Right atrium auricular region (tissue), 2 donors: ENCODE results near the gene PCDHGC5. TPM values are rescaled to one million over a fixed set of nuclear protein-coding genes. Genes with fewer than 3 reads are reported as not detected.

Experiments used
- DNase-seq: peaks from one replicate; pipeline ENCODE4 v3.0.0-alpha.2; 2019; ENCODE audit warnings: low spot score
- H3K27ac ChIP-seq, 2 donors: fragments of 200-600 bp; sonication (generic); 1 replicate in 1 of 2; 2 replicates in 1 of 2; pipeline ENCODE4 v1.5.1; 2016 to 2019
- H3K27me3 ChIP-seq, 2 donors: fragments of 200-600 bp; sonication (generic); one replicate each; pipeline versions ENCODE4 v1.5.1 to v1.6.0; 2017 to 2019
- H3K36me3 ChIP-seq: fragments of 200-600 bp; sonication (generic); one replicate; pipeline ENCODE4 v1.5.1; 2016
- H3K4me1 ChIP-seq, 2 donors: fragments of 200-600 bp; sonication (generic); one replicate each; pipeline versions ENCODE4 v1.5.1 to v1.6.0; 2017 to 2019
- H3K4me3 ChIP-seq, 2 donors: fragments of 200-600 bp; sonication (generic); 1 replicate in 1 of 2; 2 replicates in 1 of 2; pipeline ENCODE4 v1.5.1; 2017 to 2019; ENCODE audit warnings: mild to moderate bottlenecking in 1 of 2, moderate library complexity in 1 of 2
- H3K9me3 ChIP-seq, 2 donors: fragments of 200-600 bp; sonication (generic); one replicate each; pipeline ENCODE4 v1.5.1; 2019
- CTCF ChIP-seq, 2 donors: fragments of 200-600 bp; sonication (generic); IDR thresholded peaks; one replicate each; pipeline ENCODE4 v1.5.1; 2019; ENCODE audit warnings: antibody characterized with exemption in 2 of 2
- total RNA-seq, 2 donors: library from RNA; depleted of rRNA; stranded (reverse); fragments of >200 nt; gene quantifications; one replicate each; pipeline ENCODE4 v1.1.0, GENCODE V29; 2016

PCDHGC5 gene
- total RNA-seq, 2 donors from 2014 or later, result 1.4 to 1.7 TPM

- H3K36me3 ChIP-seq, result no peaks in the 10 kb centered on the region
- no peaks in the 10 kb centered on the region for H3K27me3 ChIP-seq
- H3K27ac ChIP-seq, result peak within 1 kb of the TSS; percentile 87 to 88
- peak in 1 of 2 donors; percentile 64 for TF ChIP-seq CTCF (IDR thresholded peaks at IDR 0.05)
- no peaks in the 10 kb centered on the region for H3K9me3 ChIP-seq
- peaks cover 0 to 29% of the 10 kb centered on the region in 2 donors for H3K4me1 ChIP-seq
- peak; percentile 97 for DNase-seq
- H3K4me3 ChIP-seq, result peak within 1 kb of the TSS; percentile 60 to 65
Measured at GRCh38 chr5:141475625-141476131, 13.2 kb upstream of the PCDHGC5 start, which contains the start of gene PCDHGC3. PCDHGC3 (plus strand) TSS chr5:141475966; CDS start chr5:141476117, 151 bp downstream.

GRCh38 chr5:141476132-141476911 is 12.6 kb upstream of the PCDHGC5 start:
- H3K4me1 ChIP-seq, result peaks cover 0 to 29% of the 10 kb centered on the region in 2 donors
- H3K4me3 ChIP-seq, result peak overlapping the region; percentile 60 to 65
- TF ChIP-seq CTCF (IDR thresholded peaks at IDR 0.05), result peak in 1 of 2 donors; percentile 9
- peak; percentile 80 for DNase-seq
- peak overlapping the region; percentile 87 to 88 for H3K27ac ChIP-seq
- H3K9me3 ChIP-seq, result no peaks in the 10 kb centered on the region
- no peaks in the 10 kb centered on the region for H3K27me3 ChIP-seq
- no peaks in the 10 kb centered on the region for H3K36me3 ChIP-seq

GRCh38 chr5:141477044-141477575 is 11.8 kb upstream of the PCDHGC5 start:
- no peak for DNase-seq
- Histone ChIP-seq H3K4me3 (peak overlapping the region; percentile 60 to 65), H3K4me1 (peaks cover 0 to 29% of the 10 kb centered on the region in 2 donors), H3K9me3 (no peaks in the 10 kb centered on the region), H3K27ac (peak overlapping the region; percentile 87 to 88), H3K27me3 (no peaks in the 10 kb centered on the region), H3K36me3 (no peaks in the 10 kb centered on the region)
- no peak for TF ChIP-seq CTCF (IDR thresholded peaks at IDR 0.05)

- Histone ChIP-seq H3K4me1 (peaks cover 0 to 29% of the 10 kb centered on the region in 2 donors), H3K4me3 (peak overlapping the region; percentile 60 to 65), H3K27me3 (no peaks in the 10 kb centered on the region), H3K9me3 (no peaks in the 10 kb centered on the region), H3K36me3 (no peaks in the 10 kb centered on the region), H3K27ac (peak overlapping the region in 1 of 2 donors; percentile 87)
- DNase-seq, result no peak
- no peak for TF ChIP-seq CTCF (IDR thresholded peaks at IDR 0.05)
Measured at GRCh38 chr5:141477815-141478214, 11.1 kb upstream of the PCDHGC5 start.

- DNase-seq, result no peak
- H3K27ac ChIP-seq, result no peak overlapping the region
Measured at GRCh38 chr5:141478321-141478945, 10.4 kb upstream of the PCDHGC5 start.

More at GRCh38 chr5:141478321-141478945, 10.4 kb upstream of the PCDHGC5 start:
- Histone ChIP-seq H3K27me3 (no peaks in the 10 kb centered on the region), H3K4me3 (peak overlapping the region; percentile 60 to 65), H3K9me3 (no peaks in the 10 kb centered on the region), H3K36me3 (no peaks in the 10 kb centered on the region), H3K4me1 (peaks cover 0 to 29% of the 10 kb centered on the region in 2 donors)
- no peak for TF ChIP-seq CTCF (IDR thresholded peaks at IDR 0.05)
